Upper lobe of left lung (tissue), 6 donors: ENCODE results near the gene OR2AG2. TPM values are rescaled to one million over a fixed set of nuclear protein-coding genes. Genes with fewer than 3 reads are reported as not detected.
A peak's percentile ranks its signal among the peaks of the same experiment; 100 is the strongest.

Experiments used
- ATAC-seq, 2 donors: fragments of 200-7000 bp; cut with Tn5 transposase; one replicate each; pipeline ENCODE4 v1.9.1; 2022; ENCODE audit warnings: mild to moderate bottlenecking in 2 of 2, moderate library complexity in 2 of 2; ENCODE audit not compliant: low FRiP score in 2 of 2
- DNase-seq, 2 donors: peaks; one replicate each; pipeline ENCODE4 v3.0.0-alpha.2; 2019 to 2020
- H3K27ac ChIP-seq, 4 donors: fragments of 200-600 bp; sonication (generic); one replicate each; pipeline ENCODE4 v1.5.1; 2016 to 2019
- H3K27me3 ChIP-seq, 4 donors: fragments of 200-600 bp; sonication (generic); one replicate each; pipeline ENCODE4 v1.5.1; 2017 to 2019
- H3K36me3 ChIP-seq, 4 donors: fragments of 200-600 bp; sonication (generic); one replicate each; pipeline ENCODE4 v1.5.1; 2016 to 2019
- H3K4me1 ChIP-seq, 4 donors: fragments of 200-600 bp; sonication (generic); one replicate each; pipeline ENCODE4 v1.5.1; 2018 to 2019
- H3K4me3 ChIP-seq, 4 donors: fragments of 200-600 bp; sonication (generic); one replicate each; pipeline ENCODE4 v1.5.1; 2017 to 2019; ENCODE audit warnings: mild to moderate bottlenecking in 2 of 4, moderate library complexity in 1 of 4
- H3K9me3 ChIP-seq, 4 donors: fragments of 200-600 bp; sonication (generic); one replicate each; pipeline ENCODE4 v1.5.1; 2018 to 2019
- CTCF ChIP-seq, 6 experiments: fragments of 450-650 bp in 4 of 6; fragments of 200-600 bp in 2 of 6; sonication (generic) in 2 of 6; IDR thresholded peaks; one replicate each; pipeline ENCODE4 v1.5.1; 2016 to 2019; ENCODE audit warnings: antibody characterized with exemption in 6 of 6
- EP300 ChIP-seq, 4 donors: sonication (generic); formaldehyde crosslinking; IDR thresholded peaks; one replicate each; pipeline ENCODE4 v1.5.1; 2017; ENCODE audit warnings: antibody characterized with exemption in 4 of 4, control low read depth in 2 of 4
- POLR2A ChIP-seq, 4 donors: fragments of 450-650 bp; IDR thresholded peaks; one replicate each; pipeline ENCODE4 v1.5.1; 2016 to 2017; ENCODE audit warnings: antibody characterized with exemption in 4 of 4, mild to moderate bottlenecking in 2 of 4
- POLR2AphosphoS5 ChIP-seq, 2 donors: sonication (generic); formaldehyde crosslinking; IDR thresholded peaks; one replicate each; pipeline ENCODE4 v1.5.1; 2017; ENCODE audit warnings: antibody characterized with exemption in 2 of 2
- WGBS, 2 donors: methylation state at CpG; one replicate each; pipeline ENCODE4 v1.1.5; 2017 to 2018; 5-methylcytosine and 5-hydroxymethylcytosine counted together
- total RNA-seq, 6 donors: library from RNA; depleted of rRNA in 4 of 6; stranded (reverse); fragments of >200 nt in 4 of 6; gene quantifications; one replicate each; pipeline versions ENCODE4 v1.1.0 to v1.2.1, GENCODE V29; 2016 to 2021
- donor health status: DM: no; HTN: no; CAD: no; lungs with moderate emphysema.
- donor health status: DM: no; HTN: yes; CAD: no; lungs with severe emphysema.

Gene OR2AG2
- total RNA-seq, 6 donors from 2014 or later, result 0.13 to 0.59 (median 0.15) TPM; not detected in 3

GRCh38 chr11:6737872-6738466 is 33.8 kb downstream of the OR2AG2 start:
- peaks cover 0 to 10% (median 0%) of the 10 kb centered on the region in 4 donors for H3K36me3 ChIP-seq
- no peaks in the 10 kb centered on the region for H3K27me3 ChIP-seq
- no peak overlapping the region for H3K4me3 ChIP-seq
- TF ChIP-seq CTCF (IDR thresholded peaks at IDR 0.05) (peak; percentile 38 to 67 (median 56)), POLR2A (IDR thresholded peaks at IDR 0.05) (no peak)
- 9 to 21% methylated on average over 2 of the region's 2 CpGs for WGBS, 2 donors
- DNase-seq (peak in 1 of 2 donors; percentile 35), ATAC-seq (peak in 1 of 2 donors; percentile 77)
- peaks cover 0 to 10% (median 6%) of the 10 kb centered on the region in 4 donors for H3K4me1 ChIP-seq
- peaks cover 0 to 4% (median 0%) of the 10 kb centered on the region in 4 donors for H3K9me3 ChIP-seq
- no peak overlapping the region for H3K27ac ChIP-seq

GRCh38 chr11:6736495-6737121 is 35.2 kb downstream of the OR2AG2 start:
- WGBS, 2 donors, result 44 to 61% methylated on average over 3 of the region's 3 CpGs
- ATAC-seq (peak in 1 of 2 donors; percentile 42), DNase-seq (peak in 1 of 2 donors; percentile 30)
- TF ChIP-seq POLR2AphosphoS5 (IDR thresholded peaks at IDR 0.05) (no peak), CTCF (IDR thresholded peaks at IDR 0.05) (no peak), POLR2A (IDR thresholded peaks at IDR 0.05) (no peak), EP300 (IDR thresholded peaks at IDR 0.05) (no peak)
- H3K36me3 ChIP-seq, result peaks cover 0 to 11% (median 0%) of the 10 kb centered on the region in 4 donors
- H3K27me3 ChIP-seq, result no peaks in the 10 kb centered on the region
- no peak overlapping the region for H3K4me3 ChIP-seq
- H3K9me3 ChIP-seq, result peaks cover 0 to 4% (median 0%) of the 10 kb centered on the region in 4 donors
- no peak overlapping the region for H3K27ac ChIP-seq
- peaks cover 0 to 10% (median 6%) of the 10 kb centered on the region in 4 donors for H3K4me1 ChIP-seq

GRCh38 chr11:6735306-6735705 is 36.5 kb downstream of the OR2AG2 start:
- TF ChIP-seq EP300 (IDR thresholded peaks at IDR 0.05), result no peak
- no peak for TF ChIP-seq CTCF (IDR thresholded peaks at IDR 0.05)
- no peak for TF ChIP-seq POLR2A (IDR thresholded peaks at IDR 0.05)
- TF ChIP-seq POLR2AphosphoS5 (IDR thresholded peaks at IDR 0.05), result no peak
- DNase-seq (no peak), ATAC-seq (no peak)
- Histone ChIP-seq H3K36me3 (peaks cover 0 to 11% (median 0%) of the 10 kb centered on the region in 4 donors), H3K4me1 (peaks cover 0 to 10% (median 6%) of the 10 kb centered on the region in 4 donors), H3K4me3 (no peak overlapping the region), H3K27ac (no peak overlapping the region), H3K27me3 (no peaks in the 10 kb centered on the region), H3K9me3 (peaks cover 0 to 4% (median 0%) of the 10 kb centered on the region in 4 donors)
- WGBS, 2 donors, result 54 to 57% methylated on average over 3 of the region's 3 CpGs

- Histone ChIP-seq H3K36me3 (peaks cover 0 to 11% (median 0%) of the 10 kb centered on the region in 4 donors), H3K4me1 (peaks cover 0 to 6% (median 2%) of the 10 kb centered on the region in 4 donors), H3K27ac (no peak overlapping the region), H3K4me3 (no peak overlapping the region), H3K9me3 (peaks cover 0 to 4% (median 0%) of the 10 kb centered on the region in 4 donors), H3K27me3 (no peaks in the 10 kb centered on the region)
- no peak for ATAC-seq
- TF ChIP-seq EP300 (IDR thresholded peaks at IDR 0.05) (no peak), POLR2A (IDR thresholded peaks at IDR 0.05) (no peak), CTCF (IDR thresholded peaks at IDR 0.05) (no peak), POLR2AphosphoS5 (IDR thresholded peaks at IDR 0.05) (no peak)
- 68 to 90% methylated on average over 3 of the region's 3 CpGs for WGBS, 2 donors
- no peak for DNase-seq
Measured at GRCh38 chr11:6734616-6735015, 37.2 kb downstream of the OR2AG2 start.
